HEK293 (cell line): ENCODE measurements around the gene C20orf144.

Source experiments
- CTCF ChIA-PET: fragments of 350-600 bp; formaldehyde crosslinking; extraction: SDS; loops from one replicate; lab custom pipeline; 2021; ENCODE audit warnings: antibody characterized with exemption; lab: Yijun Ruan, JAX
- POLR2A ChIA-PET: fragments of 300-600 bp; formaldehyde crosslinking; extraction: SDS; loops from one replicate; lab custom pipeline; 2020; ENCODE audit warnings: antibody characterized with exemption, inconsistent platforms; lab: Yijun Ruan, JAX
- H3K27ac ChIP-seq: fragments of 200-500 bp; sonication (Bioruptor generic); 2 replicates; pipeline ENCODE4 v1.5.1; 2014; ENCODE audit warnings: low read depth, low read length, control low read depth, inconsistent platforms; ENCODE audit errors: extremely low read depth
- H3K36me3 ChIP-seq, 2 experiments: fragments of 200-500 bp in 1 of 2; sonication (Bioruptor generic) in 1 of 2; 1 replicate in 1 of 2; 2 replicates in 1 of 2; pipeline ENCODE4 v1.5.1; 2014 to 2017; ENCODE audit warnings: inconsistent platforms in 2 of 2, low read length in 2 of 2; ENCODE audit not compliant: control insufficient read depth in 2 of 2, insufficient read depth in 1 of 2
- H3K4me1 ChIP-seq: fragments of 200-500 bp; sonication (Bioruptor generic); 2 replicates; pipeline ENCODE4 v1.5.1; 2014; ENCODE audit warnings: mild to moderate bottlenecking, low read length, inconsistent platforms; ENCODE audit not compliant: control insufficient read depth, insufficient read depth
- H3K4me3 ChIP-seq: 2 replicates; pipeline ENCODE4 v1.5.1; 2011; ENCODE audit warnings: low read depth, mild to moderate bottlenecking, control low read depth, low read length, moderate library complexity
- H3K9me3 ChIP-seq: fragments of 200-500 bp; sonication (Bioruptor generic); 2 replicates; pipeline ENCODE4 v1.5.1; 2014; ENCODE audit warnings: low read depth, low read length, inconsistent platforms; ENCODE audit not compliant: control insufficient read depth, insufficient read depth
- HOXC10 ChIP-seq: sonication (generic); formaldehyde crosslinking; IDR thresholded peaks from 2 replicates; pipeline ENCODE4 v1.8.1; 2023; ENCODE audit warnings: mild to moderate bottlenecking, missing genetic modification reagents
- KLF17 ChIP-seq: fragments of 450-650 bp; formaldehyde crosslinking; IDR thresholded peaks from 2 replicates; pipeline ENCODE4 v1.5.1; 2016; ENCODE audit warnings: missing biosample characterization, missing genetic modification characterization
- MZF1 ChIP-seq: fragments of 450-650 bp; formaldehyde crosslinking; IDR thresholded peaks from 2 replicates; pipeline ENCODE4 v1.5.1; 2017; ENCODE audit warnings: missing biosample characterization, missing genetic modification characterization, borderline replicate concordance
- PRDM2 ChIP-seq: fragments of 450-650 bp; formaldehyde crosslinking; IDR thresholded peaks from 2 replicates; pipeline ENCODE4 v1.5.1; 2016; ENCODE audit warnings: missing biosample characterization, missing genetic modification characterization, borderline replicate concordance
- PRDM6 ChIP-seq: fragments of 450-650 bp; formaldehyde crosslinking; IDR thresholded peaks from 2 replicates; pipeline ENCODE4 v1.5.1; 2017; ENCODE audit warnings: missing biosample characterization, missing genetic modification characterization
- SCRT2 ChIP-seq: fragments of 450-650 bp; formaldehyde crosslinking; IDR thresholded peaks from 2 replicates; pipeline ENCODE4 v1.5.1; 2016; ENCODE audit warnings: missing biosample characterization, missing genetic modification characterization
- ZBTB8A ChIP-seq: fragments of 450-650 bp; formaldehyde crosslinking; IDR thresholded peaks from 2 replicates; pipeline ENCODE4 v1.5.1; 2016; ENCODE audit warnings: missing biosample characterization, missing genetic modification characterization
- ZFP3 ChIP-seq: fragments of 450-650 bp; formaldehyde crosslinking; IDR thresholded peaks from 2 replicates; pipeline ENCODE4 v1.5.1; 2016; ENCODE audit warnings: low read depth, missing biosample characterization, missing genetic modification characterization
- ZIC2 ChIP-seq: fragments of 450-650 bp; formaldehyde crosslinking; IDR thresholded peaks from 2 replicates; pipeline ENCODE4 v1.5.1; 2016; ENCODE audit warnings: missing biosample characterization, missing genetic modification characterization
- ZNF138 ChIP-seq: fragments of 450-650 bp; formaldehyde crosslinking; IDR thresholded peaks from 2 replicates; pipeline ENCODE4 v1.5.1; 2016; ENCODE audit warnings: missing biosample characterization, missing genetic modification characterization, borderline replicate concordance
- ZNF174 ChIP-seq: fragments of 450-650 bp; formaldehyde crosslinking; IDR thresholded peaks from 2 replicates; pipeline ENCODE4 v1.5.0; 2017; ENCODE audit warnings: missing biosample characterization, mild to moderate bottlenecking, missing genetic modification characterization
- ZNF223 ChIP-seq: fragments of 450-650 bp; formaldehyde crosslinking; IDR thresholded peaks from 2 replicates; pipeline ENCODE4 v1.5.1; 2016; ENCODE audit warnings: missing biosample characterization, missing genetic modification characterization
- ZNF513 ChIP-seq: fragments of 450-650 bp; IDR thresholded peaks from 2 replicates; pipeline ENCODE4 v1.5.1; 2018; ENCODE audit warnings: missing biosample characterization, missing genetic modification characterization
- ZNF571 ChIP-seq: fragments of 450-650 bp; formaldehyde crosslinking; IDR thresholded peaks from 2 replicates; pipeline ENCODE4 v1.5.0; 2017; ENCODE audit warnings: missing biosample characterization, missing genetic modification characterization
- ZNF658 ChIP-seq: fragments of 450-650 bp; formaldehyde crosslinking; IDR thresholded peaks from 2 replicates; pipeline ENCODE4; 2016; ENCODE audit warnings: missing biosample characterization, missing genetic modification characterization
- ZNF776 ChIP-seq: fragments of 450-650 bp; formaldehyde crosslinking; IDR thresholded peaks from 2 replicates; pipeline ENCODE4 v1.5.0; 2017; ENCODE audit warnings: missing biosample characterization, missing genetic modification characterization, borderline replicate concordance

Gene C20orf144

GRCh38 chr20:33669873-33670640 is 7.9 kb downstream of the C20orf144 start:
- CTCF ChIA-PET = interaction anchor here (0.7 to 1.2 kb wide), 2 partner anchors 17 to 45 kb away, joined by 3 read pairs; no protein-coding TSS in a partner anchor
- no peaks in the 10 kb centered on the region for H3K4me1 ChIP-seq
- POLR2A ChIA-PET = interaction anchor here (0.6 to 2.3 kb wide), 3 partner anchors 15 to 180 kb away, joined by 3 to 6 read pairs (median 3); partner anchors contain the start of gene CBFA2T2

GRCh38 chr20:33670715-33671499 is 8.8 kb downstream of the C20orf144 start:
- POLR2A ChIA-PET = interaction anchor here (1.0 to 1.2 kb wide), 2 partner anchors 181 to 442 kb away, joined by 3 to 4 read pairs; partner anchors contain the start of gene CBFA2T2
- Histone ChIP-seq H3K9me3 (no peaks in the 10 kb centered on the region), H3K4me1 (no peaks in the 10 kb centered on the region), H3K27ac (no peak overlapping the region), H3K36me3 (peaks cover 0 to 56% of the 10 kb centered on the region in 2 experiments; a peak in 1 of 3 replicates), H3K4me3 (no peak overlapping the region)
- TF ChIP-seq SCRT2 (peak; percentile 62), ZFP3 (tag by site-specific recombination) (no peak)
- CTCF ChIA-PET = interaction anchor here (0.6 to 1.2 kb wide), 3 partner anchors 18 to 61 kb away, joined by 3 read pairs; no protein-coding TSS in a partner anchor

More at GRCh38 chr20:33669873-33670640, 7.9 kb downstream of the C20orf144 start:
- no peak for TF ChIP-seq ZNF776 (tag by site-specific recombination)
- peak; percentile 48 for TF ChIP-seq ZIC2 (tag by site-specific recombination)
- no peak for TF ChIP-seq PRDM2 (tag by site-specific recombination)
- Histone ChIP-seq H3K4me3 (no peak overlapping the region), H3K27ac (no peak overlapping the region), H3K36me3 (peaks cover 0 to 56% of the 10 kb centered on the region in 2 experiments; a peak in 1 of 3 replicates), H3K9me3 (no peaks in the 10 kb centered on the region)

- ChIA-PET CTCF (interaction anchor here (0.6 kb wide), 1 partner anchor 61 kb away, joined by 3 read pairs; no protein-coding TSS in a partner anchor), POLR2A (interaction anchor here (1.0 to 1.9 kb wide), 2 partner anchors 8 to 441 kb away, joined by 4 to 8 read pairs; no protein-coding TSS in a partner anchor)
- Histone ChIP-seq H3K9me3 (no peaks in the 10 kb centered on the region), H3K4me1 (no peaks in the 10 kb centered on the region), H3K4me3 (no peak overlapping the region), H3K27ac (no peak overlapping the region), H3K36me3 (peaks cover 0 to 64% of the 10 kb centered on the region in 2 experiments; a peak in 1 of 3 replicates)
- TF ChIP-seq MZF1 (tag by site-specific recombination) (no peak), HOXC10 (CRISPR knock-in tag) (no peak), PRDM6 (tag by site-specific recombination) (no peak), ZNF174 (no peak), ZNF658 (tag by site-specific recombination) (no peak), ZBTB8A (tag by site-specific recombination) (no peak), ZNF513 (tag by site-specific recombination) (no peak), ZNF223 (tag by site-specific recombination) (no peak), ZNF138 (tag by site-specific recombination) (no peak), KLF17 (tag by site-specific recombination) (no peak), ZNF571 (tag by site-specific recombination) (no peak)
Observed at GRCh38 chr20:33671573-33672288, 9.6 kb downstream of the C20orf144 start.
